Liver (tissue), 9 donors: Measurements from ENCODE around the gene ZNF467. TPM values are rescaled to one million over a fixed set of nuclear protein-coding genes. Genes with fewer than 3 reads are reported as not detected.

Source experiments
- DNase-seq: peaks from one replicate; pipeline ENCODE4 v3.0.0-alpha.2; 2017; ENCODE audit warnings: low spot score
- H3K27ac ChIP-seq, 2 donors: one replicate each; pipeline ENCODE4 v1.7.0; 2013; ENCODE audit warnings: inconsistent platforms in 2 of 2, low read length in 2 of 2, control low read depth in 1 of 2, low read depth in 1 of 2, mild to moderate bottlenecking in 1 of 2
- H3K27me3 ChIP-seq, 4 donors: one replicate each; pipeline versions ENCODE4 v1.6.1 to v1.7.0; 2013; ENCODE audit warnings: low read length in 3 of 4, inconsistent platforms in 1 of 4, mild to moderate bottlenecking in 1 of 4, moderate library complexity in 1 of 4; ENCODE audit not compliant: control insufficient read depth in 4 of 4, insufficient read depth in 4 of 4
- H3K36me3 ChIP-seq, 4 donors: one replicate each; pipeline versions ENCODE4 v1.6.1 to v1.7.0; 2013; ENCODE audit warnings: low read length in 3 of 4, mild to moderate bottlenecking in 3 of 4, low read depth in 1 of 4, moderate library complexity in 1 of 4; ENCODE audit not compliant: control insufficient read depth in 4 of 4, insufficient read depth in 3 of 4
- H3K4me1 ChIP-seq, 4 donors: one replicate each; pipeline versions ENCODE4 v1.6.1 to v1.7.0; 2013; ENCODE audit warnings: low read length in 3 of 4, mild to moderate bottlenecking in 3 of 4, moderate library complexity in 1 of 4; ENCODE audit not compliant: control insufficient read depth in 4 of 4, insufficient read depth in 4 of 4
- H3K4me3 ChIP-seq, 3 donors: one replicate each; pipeline versions ENCODE4 v1.6.1 to v1.7.0; 2013; ENCODE audit warnings: low read length in 3 of 3, control low read depth in 1 of 3, low read depth in 1 of 3, mild to moderate bottlenecking in 1 of 3
- H3K9ac ChIP-seq, 2 donors: one replicate each; pipeline ENCODE4 v1.7.0; 2013; ENCODE audit warnings: low read length in 2 of 2, mild to moderate bottlenecking in 2 of 2, moderate library complexity in 2 of 2, control low read depth in 1 of 2, low read depth in 1 of 2
- H3K9me3 ChIP-seq, 4 donors: one replicate each; pipeline versions ENCODE4 v1.6.1 to v1.7.0; 2013; ENCODE audit warnings: low read length in 3 of 4; ENCODE audit not compliant: control insufficient read depth in 4 of 4
- EGR1 ChIP-seq, 2 donors: IDR thresholded peaks; 2 replicates each; pipeline ENCODE4 v1.6.1; 2016 to 2018; ENCODE audit warnings: antibody characterized with exemption in 2 of 2, low read depth in 2 of 2
- FOXA1 ChIP-seq: IDR thresholded peaks from 2 replicates; pipeline ENCODE4 v1.6.1; 2016; ENCODE audit warnings: antibody characterized with exemption
- FOXA2 ChIP-seq: IDR thresholded peaks from 2 replicates; pipeline ENCODE4 v1.6.1; 2016; ENCODE audit warnings: antibody characterized with exemption
- GABPA ChIP-seq, 2 donors: IDR thresholded peaks in 1 of 2; conservative IDR thresholded peaks in 1 of 2; 2 replicates each; pipeline ENCODE4 v1.6.1; 2016; ENCODE audit warnings: antibody characterized with exemption in 2 of 2, mild to moderate bottlenecking in 1 of 2, moderate library complexity in 1 of 2
- HNF4A ChIP-seq, 2 donors: conservative IDR thresholded peaks; 2 replicates each; pipeline ENCODE4 v1.6.1; 2016; ENCODE audit warnings: antibody characterized with exemption in 2 of 2, mild to moderate bottlenecking in 2 of 2
- HNF4G ChIP-seq: IDR thresholded peaks from 2 replicates; pipeline ENCODE4 v1.6.1; 2016; ENCODE audit warnings: antibody characterized with exemption
- JUND ChIP-seq, 2 donors: IDR thresholded peaks; 2 replicates each; pipeline ENCODE4 v1.6.1; 2016; ENCODE audit warnings: antibody characterized with exemption in 2 of 2
- NR2F2 ChIP-seq: IDR thresholded peaks from 2 replicates; pipeline ENCODE4 v1.6.1; 2016; ENCODE audit warnings: antibody characterized with exemption
- RAD21 ChIP-seq, 2 donors: IDR thresholded peaks; 2 replicates each; pipeline ENCODE4 v1.6.1; 2016; ENCODE audit warnings: antibody characterized with exemption in 2 of 2, mild to moderate bottlenecking in 2 of 2
- RXRA ChIP-seq, 2 donors: IDR thresholded peaks; 2 replicates each; pipeline ENCODE4 v1.6.1; 2017 to 2018; ENCODE audit warnings: antibody characterized with exemption in 2 of 2, mild to moderate bottlenecking in 1 of 2
- SP1 ChIP-seq: IDR thresholded peaks from 2 replicates; pipeline ENCODE4 v1.6.1; 2018; ENCODE audit warnings: antibody characterized with exemption, mild to moderate bottlenecking
- TAF1 ChIP-seq: conservative IDR thresholded peaks from 2 replicates; pipeline ENCODE4 v1.6.1; 2016; ENCODE audit warnings: antibody characterized with exemption, mild to moderate bottlenecking
- YY1 ChIP-seq: IDR thresholded peaks from 2 replicates; pipeline ENCODE4 v1.6.1; 2016; ENCODE audit warnings: antibody characterized with exemption, mild to moderate bottlenecking
- WGBS: extraction: QIAGEN DNeasy Blood & Tissue Kit; methylation state at CpG from one replicate; pipeline ENCODE4 v1.1.7; 2013; 5-methylcytosine and 5-hydroxymethylcytosine counted together
- polyA plus RNA-seq, 2 donors: library from polyadenylated mRNA; stranded (reverse) in 1 of 2; unstranded in 1 of 2; fragments of 200-250 nt in 1 of 2; fragments of >200 nt in 1 of 2; fragmentation: Nextera tagmentation in 1 of 2; extraction: Ambion mirVana in 1 of 2; gene quantifications; one replicate each; pipeline versions ENCODE4 v1.2.1 to v1.2.3, GENCODE V29; 2013 to 2015
- total RNA-seq, 2 donors: library from RNA; depleted of rRNA; stranded (reverse); fragments of >200 nt; gene quantifications; one replicate each; pipeline ENCODE4 v1.2.3, GENCODE V29; 2014
- TF ChIP-seq, protein P1 (sequence below): fragments of 150-350 bp; IDR thresholded peaks from 2 replicates; pipeline ENCODE4 v1.5.1; 2017; ENCODE audit warnings: improper control_type of control experiment, low read depth, low read length; ENCODE audit not compliant: missing input control
- TF ChIP-seq, protein P2 (sequence below): IDR thresholded peaks from 2 replicates; pipeline ENCODE4 v1.6.1; 2016; ENCODE audit warnings: antibody characterized with exemption, mild to moderate bottlenecking
- TF ChIP-seq, protein P3 (sequence below): IDR thresholded peaks from 2 replicates; pipeline ENCODE4 v1.6.1; 2016; ENCODE audit warnings: antibody characterized with exemption
- TF ChIP-seq, protein P4 (sequence below): IDR thresholded peaks from 2 replicates; pipeline ENCODE4 v1.6.1; 2016; ENCODE audit warnings: antibody characterized with exemption
- TF ChIP-seq, protein P5 (sequence below): IDR thresholded peaks from 2 replicates; pipeline ENCODE4 v1.6.1; 2016; ENCODE audit warnings: antibody characterized with exemption
- donor health status: healthy.
- donor health status: healthy.
- donor health status: healthy.
- donor health status: healthy.
- donor health status: healthy.

The ZNF467 gene
- total and polyA plus RNA-seq, 4 donors, result 2.8 to 4.0 (median 3.7) TPM

DNA sequence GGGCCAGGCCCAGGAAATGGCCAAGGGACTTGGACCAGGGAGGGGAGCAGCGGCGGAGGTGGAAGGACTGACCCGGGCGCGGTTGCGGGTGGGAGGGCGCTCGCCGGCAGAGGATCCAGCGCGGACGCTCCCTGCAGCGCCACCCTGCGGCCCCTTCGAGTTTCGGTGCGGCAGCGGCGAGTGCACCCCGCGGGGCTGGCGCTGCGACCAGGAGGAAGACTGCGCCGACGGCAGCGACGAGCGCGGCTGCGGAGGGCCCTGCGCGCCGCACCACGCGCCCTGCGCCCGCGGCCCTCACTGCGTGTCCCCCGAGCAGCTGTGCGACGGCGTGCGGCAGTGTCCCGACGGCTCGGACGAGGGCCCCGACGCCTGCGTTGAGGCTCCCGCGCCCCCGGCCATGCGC, 16.8 kb upstream of the ZNF467 start (continued):
- TF ChIP-seq JUND (IDR thresholded peaks at IDR 0.05), result no peak
- TF ChIP-seq TAF1, result no peak
- no peak for TF ChIP-seq YY1

DNA sequence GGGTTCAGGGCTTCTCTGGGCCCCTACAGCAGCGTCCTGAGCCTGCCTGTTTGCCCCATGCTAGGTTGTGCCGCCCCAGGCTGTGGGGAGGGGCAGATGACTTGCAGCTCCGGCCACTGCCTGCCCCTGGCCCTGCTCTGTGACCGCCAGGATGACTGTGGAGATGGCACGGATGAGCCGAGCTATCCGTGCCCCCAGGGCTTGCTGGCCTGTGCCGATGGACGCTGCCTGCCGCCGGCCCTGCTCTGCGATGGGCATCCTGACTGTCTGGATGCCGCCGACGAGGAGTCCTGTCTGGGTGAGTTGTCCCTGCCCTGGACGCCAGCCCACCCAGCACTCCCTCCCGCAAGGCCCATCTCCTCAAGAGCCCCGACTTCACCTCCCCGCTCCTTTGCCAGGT, 15.7 kb upstream of the ZNF467 start:
- H3K36me3 ChIP-seq, result no peaks in the 10 kb centered on the region
- H3K27me3 ChIP-seq, result no peaks in the 10 kb centered on the region
- no peak for DNase-seq
- H3K27ac ChIP-seq, result no peak overlapping the region
- H3K4me1 ChIP-seq, result peaks cover 11 to 21% (median 15%) of the 10 kb centered on the region in 4 donors
- H3K4me3 ChIP-seq, result no peak overlapping the region
- H3K9ac ChIP-seq, result no peak overlapping the region
- no peaks in the 10 kb centered on the region for H3K9me3 ChIP-seq
- WGBS, result 90% methylated on average over 19 of the region's 19 CpGs
- TF ChIP-seq, protein P1, sequence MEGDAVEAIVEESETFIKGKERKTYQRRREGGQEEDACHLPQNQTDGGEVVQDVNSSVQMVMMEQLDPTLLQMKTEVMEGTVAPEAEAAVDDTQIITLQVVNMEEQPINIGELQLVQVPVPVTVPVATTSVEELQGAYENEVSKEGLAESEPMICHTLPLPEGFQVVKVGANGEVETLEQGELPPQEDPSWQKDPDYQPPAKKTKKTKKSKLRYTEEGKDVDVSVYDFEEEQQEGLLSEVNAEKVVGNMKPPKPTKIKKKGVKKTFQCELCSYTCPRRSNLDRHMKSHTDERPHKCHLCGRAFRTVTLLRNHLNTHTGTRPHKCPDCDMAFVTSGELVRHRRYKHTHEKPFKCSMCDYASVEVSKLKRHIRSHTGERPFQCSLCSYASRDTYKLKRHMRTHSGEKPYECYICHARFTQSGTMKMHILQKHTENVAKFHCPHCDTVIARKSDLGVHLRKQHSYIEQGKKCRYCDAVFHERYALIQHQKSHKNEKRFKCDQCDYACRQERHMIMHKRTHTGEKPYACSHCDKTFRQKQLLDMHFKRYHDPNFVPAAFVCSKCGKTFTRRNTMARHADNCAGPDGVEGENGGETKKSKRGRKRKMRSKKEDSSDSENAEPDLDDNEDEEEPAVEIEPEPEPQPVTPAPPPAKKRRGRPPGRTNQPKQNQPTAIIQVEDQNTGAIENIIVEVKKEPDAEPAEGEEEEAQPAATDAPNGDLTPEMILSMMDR, result no peak
- TF ChIP-seq, protein P2, sequence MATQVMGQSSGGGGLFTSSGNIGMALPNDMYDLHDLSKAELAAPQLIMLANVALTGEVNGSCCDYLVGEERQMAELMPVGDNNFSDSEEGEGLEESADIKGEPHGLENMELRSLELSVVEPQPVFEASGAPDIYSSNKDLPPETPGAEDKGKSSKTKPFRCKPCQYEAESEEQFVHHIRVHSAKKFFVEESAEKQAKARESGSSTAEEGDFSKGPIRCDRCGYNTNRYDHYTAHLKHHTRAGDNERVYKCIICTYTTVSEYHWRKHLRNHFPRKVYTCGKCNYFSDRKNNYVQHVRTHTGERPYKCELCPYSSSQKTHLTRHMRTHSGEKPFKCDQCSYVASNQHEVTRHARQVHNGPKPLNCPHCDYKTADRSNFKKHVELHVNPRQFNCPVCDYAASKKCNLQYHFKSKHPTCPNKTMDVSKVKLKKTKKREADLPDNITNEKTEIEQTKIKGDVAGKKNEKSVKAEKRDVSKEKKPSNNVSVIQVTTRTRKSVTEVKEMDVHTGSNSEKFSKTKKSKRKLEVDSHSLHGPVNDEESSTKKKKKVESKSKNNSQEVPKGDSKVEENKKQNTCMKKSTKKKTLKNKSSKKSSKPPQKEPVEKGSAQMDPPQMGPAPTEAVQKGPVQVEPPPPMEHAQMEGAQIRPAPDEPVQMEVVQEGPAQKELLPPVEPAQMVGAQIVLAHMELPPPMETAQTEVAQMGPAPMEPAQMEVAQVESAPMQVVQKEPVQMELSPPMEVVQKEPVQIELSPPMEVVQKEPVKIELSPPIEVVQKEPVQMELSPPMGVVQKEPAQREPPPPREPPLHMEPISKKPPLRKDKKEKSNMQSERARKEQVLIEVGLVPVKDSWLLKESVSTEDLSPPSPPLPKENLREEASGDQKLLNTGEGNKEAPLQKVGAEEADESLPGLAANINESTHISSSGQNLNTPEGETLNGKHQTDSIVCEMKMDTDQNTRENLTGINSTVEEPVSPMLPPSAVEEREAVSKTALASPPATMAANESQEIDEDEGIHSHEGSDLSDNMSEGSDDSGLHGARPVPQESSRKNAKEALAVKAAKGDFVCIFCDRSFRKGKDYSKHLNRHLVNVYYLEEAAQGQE, result no peak
- TF ChIP-seq GABPA (IDR thresholded peaks at IDR 0.05 in 1 of 2, conservative IDR thresholded peaks at IDR 0.05 in 1 of 2), result no peak
- no peak for TF ChIP-seq RXRA (IDR thresholded peaks at IDR 0.05)
- TF ChIP-seq, protein P3, sequence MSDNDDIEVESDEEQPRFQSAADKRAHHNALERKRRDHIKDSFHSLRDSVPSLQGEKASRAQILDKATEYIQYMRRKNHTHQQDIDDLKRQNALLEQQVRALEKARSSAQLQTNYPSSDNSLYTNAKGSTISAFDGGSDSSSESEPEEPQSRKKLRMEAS, result no peak
- TF ChIP-seq FOXA2, result no peak
- no peak for TF ChIP-seq FOXA1
- TF ChIP-seq EGR1 (IDR thresholded peaks at IDR 0.05; ENCODE audit: low read depth in 2 of 2), result no peak
- TF ChIP-seq TAF1, result no peak
- TF ChIP-seq, protein P4, sequence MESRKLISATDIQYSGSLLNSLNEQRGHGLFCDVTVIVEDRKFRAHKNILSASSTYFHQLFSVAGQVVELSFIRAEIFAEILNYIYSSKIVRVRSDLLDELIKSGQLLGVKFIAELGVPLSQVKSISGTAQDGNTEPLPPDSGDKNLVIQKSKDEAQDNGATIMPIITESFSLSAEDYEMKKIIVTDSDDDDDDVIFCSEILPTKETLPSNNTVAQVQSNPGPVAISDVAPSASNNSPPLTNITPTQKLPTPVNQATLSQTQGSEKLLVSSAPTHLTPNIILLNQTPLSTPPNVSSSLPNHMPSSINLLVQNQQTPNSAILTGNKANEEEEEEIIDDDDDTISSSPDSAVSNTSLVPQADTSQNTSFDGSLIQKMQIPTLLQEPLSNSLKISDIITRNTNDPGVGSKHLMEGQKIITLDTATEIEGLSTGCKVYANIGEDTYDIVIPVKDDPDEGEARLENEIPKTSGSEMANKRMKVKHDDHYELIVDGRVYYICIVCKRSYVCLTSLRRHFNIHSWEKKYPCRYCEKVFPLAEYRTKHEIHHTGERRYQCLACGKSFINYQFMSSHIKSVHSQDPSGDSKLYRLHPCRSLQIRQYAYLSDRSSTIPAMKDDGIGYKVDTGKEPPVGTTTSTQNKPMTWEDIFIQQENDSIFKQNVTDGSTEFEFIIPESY, result no peak
- TF ChIP-seq JUND (IDR thresholded peaks at IDR 0.05), result no peak
- no peak for TF ChIP-seq HNF4A (conservative IDR thresholded peaks at IDR 0.05)
- no peak for TF ChIP-seq NR2F2
- TF ChIP-seq RAD21 (IDR thresholded peaks at IDR 0.05), result no peak
- no peak for TF ChIP-seq HNF4G
- TF ChIP-seq YY1, result no peak
- TF ChIP-seq, protein P5, sequence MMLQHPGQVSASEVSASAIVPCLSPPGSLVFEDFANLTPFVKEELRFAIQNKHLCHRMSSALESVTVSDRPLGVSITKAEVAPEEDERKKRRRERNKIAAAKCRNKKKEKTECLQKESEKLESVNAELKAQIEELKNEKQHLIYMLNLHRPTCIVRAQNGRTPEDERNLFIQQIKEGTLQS, result no peak
- no peak for TF ChIP-seq SP1
